ENCODE results near the gene LRRC52.

DNA sequence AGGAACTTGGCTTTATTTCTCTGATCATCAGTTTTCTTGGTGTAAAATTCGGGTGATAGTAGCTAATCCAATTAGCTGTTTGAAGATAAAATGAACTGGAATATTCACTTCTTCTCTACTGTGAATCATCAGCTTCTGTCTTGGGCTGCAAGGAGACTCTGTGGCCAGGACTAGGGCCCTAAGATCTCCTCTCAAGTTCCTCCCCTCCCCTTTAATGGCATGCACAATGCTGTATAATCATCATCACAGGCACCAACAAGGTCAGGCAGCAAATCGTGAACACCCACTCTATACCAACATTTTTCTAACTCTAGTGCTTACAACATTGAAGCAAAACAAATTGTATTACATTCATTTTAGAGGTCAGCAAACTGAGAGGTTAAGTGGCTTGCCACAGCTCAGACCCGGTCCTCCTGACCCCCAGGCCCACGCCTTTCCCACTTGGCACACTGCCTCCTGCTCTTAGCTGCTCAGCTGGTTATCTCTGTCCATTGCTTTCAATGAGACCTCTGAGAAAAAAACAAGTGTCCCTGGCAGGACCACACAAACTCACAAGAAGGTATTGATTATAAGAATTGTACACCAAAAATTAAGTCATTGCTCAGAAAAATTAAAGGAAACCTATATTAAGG is 31.8 kb downstream of the LRRC52 start:
- TF ChIP-seq POLR2A (IDR thresholded peaks at IDR 0.05; ENCODE audit: low read depth, low read length) (no peak), POLR2AphosphoS5 (IDR thresholded peaks at IDR 0.05; ENCODE audit: low read depth, low read length) (no peak), TAF1 (IDR thresholded peaks at IDR 0.05; ENCODE audit: low read depth, low read length) (no peak)

Data from GM12891 (cell line).